GM19455 (cell line): ENCODE measurements around the gene TMEFF2.
A peak's percentile ranks its signal among the peaks of the same experiment; 100 is the strongest.

Experiments
- ATAC-seq: cut with Tn5 transposase; IDR thresholded peaks from one replicate; pipeline ENCODE4 v1.9.1; 2021; ENCODE audit not compliant: unreplicated experiment

TMEFF2 gene

GRCh38 chr2:192194866-192195547 is at the start of gene TMEFF2:
Gene TMEFF2, minus strand, starts transcription at chr2:192194933. Its CDS starts 409 bp downstream, at chr2:192194524.
- ATAC-seq, result peak; percentile 46

- no peak for ATAC-seq
Observed at GRCh38 chr2:192243488-192243887, 48.8 kb upstream of the TMEFF2 start.

GRCh38 chr2:192236136-192236535 is 41.4 kb upstream of the TMEFF2 start:
- no peak for ATAC-seq

GRCh38 chr2:192230889-192231453 is 36.2 kb upstream of the TMEFF2 start:
- no peak for ATAC-seq

- ATAC-seq, result no peak
Observed at GRCh38 chr2:192228685-192229084, 34.0 kb upstream of the TMEFF2 start.

GRCh38 chr2:192218970-192219369 is 24.2 kb upstream of the TMEFF2 start:
- ATAC-seq, result no peak

- ATAC-seq, result no peak
Observed at GRCh38 chr2:192218377-192218776, 23.6 kb upstream of the TMEFF2 start.

GRCh38 chr2:192216336-192216735 is 21.6 kb upstream of the TMEFF2 start:
- ATAC-seq, result no peak

GRCh38 chr2:192215096-192215877 is 20.6 kb upstream of the TMEFF2 start:
- ATAC-seq, result no peak

GRCh38 chr2:192208848-192209247 is 14.1 kb upstream of the TMEFF2 start:
- no peak for ATAC-seq

GRCh38 chr2:192206399-192206798 is 11.7 kb upstream of the TMEFF2 start:
- ATAC-seq, result no peak

- no peak for ATAC-seq
Observed at GRCh38 chr2:192203876-192204275, 9.1 kb upstream of the TMEFF2 start.

- ATAC-seq, result no peak
Observed at GRCh38 chr2:192202373-192202772, 7.6 kb upstream of the TMEFF2 start.

GRCh38 chr2:192201116-192201515 is 6.4 kb upstream of the TMEFF2 start:
- no peak for ATAC-seq

GRCh38 chr2:192197357-192197756 is 2.6 kb upstream of the TMEFF2 start:
- no peak for ATAC-seq

GRCh38 chr2:192196421-192197194 is 1.9 kb upstream of the TMEFF2 start:
- ATAC-seq, result no peak

- peak; percentile 9 for ATAC-seq
Observed at GRCh38 chr2:192195548-192196418, 1.1 kb upstream of the TMEFF2 start.

GRCh38 chr2:192194265-192194865 is 368 bp downstream of the TMEFF2 start:
- peak; percentile 28 for ATAC-seq

- ATAC-seq, result no peak
Observed at GRCh38 chr2:192190474-192190873, 4.3 kb downstream of the TMEFF2 start.

GRCh38 chr2:192186806-192187205 is 7.9 kb downstream of the TMEFF2 start:
- ATAC-seq, result no peak
